ENCODE data around the gene BRI3.

- TF ChIP-seq, protein P1, sequence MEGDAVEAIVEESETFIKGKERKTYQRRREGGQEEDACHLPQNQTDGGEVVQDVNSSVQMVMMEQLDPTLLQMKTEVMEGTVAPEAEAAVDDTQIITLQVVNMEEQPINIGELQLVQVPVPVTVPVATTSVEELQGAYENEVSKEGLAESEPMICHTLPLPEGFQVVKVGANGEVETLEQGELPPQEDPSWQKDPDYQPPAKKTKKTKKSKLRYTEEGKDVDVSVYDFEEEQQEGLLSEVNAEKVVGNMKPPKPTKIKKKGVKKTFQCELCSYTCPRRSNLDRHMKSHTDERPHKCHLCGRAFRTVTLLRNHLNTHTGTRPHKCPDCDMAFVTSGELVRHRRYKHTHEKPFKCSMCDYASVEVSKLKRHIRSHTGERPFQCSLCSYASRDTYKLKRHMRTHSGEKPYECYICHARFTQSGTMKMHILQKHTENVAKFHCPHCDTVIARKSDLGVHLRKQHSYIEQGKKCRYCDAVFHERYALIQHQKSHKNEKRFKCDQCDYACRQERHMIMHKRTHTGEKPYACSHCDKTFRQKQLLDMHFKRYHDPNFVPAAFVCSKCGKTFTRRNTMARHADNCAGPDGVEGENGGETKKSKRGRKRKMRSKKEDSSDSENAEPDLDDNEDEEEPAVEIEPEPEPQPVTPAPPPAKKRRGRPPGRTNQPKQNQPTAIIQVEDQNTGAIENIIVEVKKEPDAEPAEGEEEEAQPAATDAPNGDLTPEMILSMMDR (optimal IDR thresholded peaks at IDR 0.05 in 1 of 3, IDR thresholded peaks at IDR 0.05 in 1 of 3, conservative IDR thresholded peaks at IDR 0.05 in 1 of 3; ENCODE audit: extremely low read depth in 1 of 3, insufficient read depth in 2 of 3, low read length in 3 of 3): no peak
- no peak for TF ChIP-seq EZH2 (IDR thresholded peaks at IDR 0.05; ENCODE audit: low read length)
Observed at GRCh38 chr7:98251231-98251600, 30.3 kb upstream of the BRI3 start.
